ENCODE measurements around the gene PDCD4.

PDCD4 gene

DNA sequence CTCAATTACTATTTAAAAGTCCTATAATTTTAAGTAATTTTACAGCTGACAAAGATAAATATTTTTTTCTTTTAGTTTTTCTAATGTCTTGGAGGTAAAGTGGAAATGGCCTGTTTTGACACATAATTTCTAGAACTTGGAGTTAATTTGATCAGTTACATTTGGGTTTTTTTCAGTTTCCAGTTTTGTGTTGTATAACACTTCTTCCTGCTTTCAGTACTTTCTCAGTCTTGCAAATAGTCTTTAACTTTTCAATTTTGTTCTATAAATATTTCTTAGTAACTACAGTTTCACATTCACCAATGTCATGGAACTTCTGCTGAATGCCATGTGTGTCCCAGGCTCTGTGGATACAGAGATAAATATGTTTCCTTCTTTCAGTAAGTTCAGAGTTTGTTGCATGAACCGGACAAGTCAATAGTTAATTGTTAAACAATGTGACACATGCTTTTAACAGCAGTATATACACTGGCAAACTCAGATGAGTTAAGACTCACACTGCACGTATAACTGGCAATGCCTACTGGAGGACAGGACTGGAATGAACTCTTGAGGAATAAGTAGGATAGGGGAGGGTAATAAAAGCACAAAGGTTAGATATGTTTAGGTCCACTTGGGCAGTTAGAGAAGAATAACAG is 52.2 kb downstream of the PDCD4 start:
- H3K4me1 ChIP-seq (ENCODE audit: control insufficient read depth, low read length), result peaks cover 70% of the 10 kb centered on the region
- H3K9me2 ChIP-seq (replicated peaks; ENCODE audit: control insufficient read depth, low read length), result no peaks in the 10 kb centered on the region
- H3K27ac ChIP-seq (ENCODE audit: low read depth, low read length), result no peak overlapping the region
- H3K36me3 ChIP-seq (ENCODE audit: control insufficient read depth, low read length), result peaks cover 36% of the 10 kb centered on the region
- TF ChIP-seq EZH2phosphoT487 (IDR thresholded peaks at IDR 0.05; ENCODE audit: borderline replicate concordance, low read length), result no peak
- TF ChIP-seq, protein P1, sequence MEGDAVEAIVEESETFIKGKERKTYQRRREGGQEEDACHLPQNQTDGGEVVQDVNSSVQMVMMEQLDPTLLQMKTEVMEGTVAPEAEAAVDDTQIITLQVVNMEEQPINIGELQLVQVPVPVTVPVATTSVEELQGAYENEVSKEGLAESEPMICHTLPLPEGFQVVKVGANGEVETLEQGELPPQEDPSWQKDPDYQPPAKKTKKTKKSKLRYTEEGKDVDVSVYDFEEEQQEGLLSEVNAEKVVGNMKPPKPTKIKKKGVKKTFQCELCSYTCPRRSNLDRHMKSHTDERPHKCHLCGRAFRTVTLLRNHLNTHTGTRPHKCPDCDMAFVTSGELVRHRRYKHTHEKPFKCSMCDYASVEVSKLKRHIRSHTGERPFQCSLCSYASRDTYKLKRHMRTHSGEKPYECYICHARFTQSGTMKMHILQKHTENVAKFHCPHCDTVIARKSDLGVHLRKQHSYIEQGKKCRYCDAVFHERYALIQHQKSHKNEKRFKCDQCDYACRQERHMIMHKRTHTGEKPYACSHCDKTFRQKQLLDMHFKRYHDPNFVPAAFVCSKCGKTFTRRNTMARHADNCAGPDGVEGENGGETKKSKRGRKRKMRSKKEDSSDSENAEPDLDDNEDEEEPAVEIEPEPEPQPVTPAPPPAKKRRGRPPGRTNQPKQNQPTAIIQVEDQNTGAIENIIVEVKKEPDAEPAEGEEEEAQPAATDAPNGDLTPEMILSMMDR (IDR thresholded peaks at IDR 0.05; ENCODE audit: low read depth, low read length, poor library complexity, severe bottlenecking), result no peak
- H3K79me2 ChIP-seq (ENCODE audit: control insufficient read depth, low read length), result peaks cover 93% of the 10 kb centered on the region
- peaks cover 8% of the 10 kb centered on the region for H3F3A ChIP-seq (ENCODE audit: control insufficient read depth, insufficient read depth)
- no peaks in the 10 kb centered on the region for H3K27me3 ChIP-seq (ENCODE audit: control insufficient read depth, low read length)
- no peaks in the 10 kb centered on the region for H3K9me3 ChIP-seq (ENCODE audit: control insufficient read depth, insufficient read depth, low read length)
- peak overlapping the region; percentile 41 for H3K4me2 ChIP-seq (ENCODE audit: low read length)
- peaks cover 41% of the 10 kb centered on the region for H4K20me1 ChIP-seq (ENCODE audit: control insufficient read depth, insufficient read depth, low read depth, low read length)
- H3K4me3 ChIP-seq (ENCODE audit: low read length), result peak overlapping the region; percentile 19; the same call in 1 of the 2 replicates

DNA sequence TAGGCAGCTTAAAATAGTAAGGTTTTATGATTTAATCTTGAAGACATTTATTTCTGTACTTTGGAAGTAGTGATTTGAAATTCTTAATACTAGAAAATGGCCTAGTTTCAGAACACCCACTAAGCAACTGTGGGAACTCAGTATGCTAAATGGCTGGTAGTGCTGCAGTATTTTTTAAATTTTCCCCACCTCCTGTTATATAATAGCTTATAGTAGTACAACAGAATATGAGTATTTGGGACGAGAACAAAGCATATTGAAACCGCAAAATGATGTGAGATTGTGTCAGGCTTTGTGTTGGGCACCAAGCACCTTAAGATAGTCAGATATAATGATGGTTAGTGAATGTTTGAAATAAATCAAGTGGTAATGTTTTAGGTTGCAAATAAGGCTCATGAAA is 55.7 kb downstream of the PDCD4 start:
- H3K36me3 ChIP-seq (ENCODE audit: control insufficient read depth, low read length), result peaks cover 22% of the 10 kb centered on the region
- peaks cover 76% of the 10 kb centered on the region for H3K4me1 ChIP-seq (ENCODE audit: control insufficient read depth, low read length)
- no peaks in the 10 kb centered on the region for H3K9me2 ChIP-seq (replicated peaks; ENCODE audit: control insufficient read depth, low read length)
- H3K27me3 ChIP-seq (ENCODE audit: control insufficient read depth, low read length), result no peaks in the 10 kb centered on the region
- peaks cover 100% of the 10 kb centered on the region for H3K79me2 ChIP-seq (ENCODE audit: control insufficient read depth, low read length)
- peaks cover 40% of the 10 kb centered on the region for H4K20me1 ChIP-seq (ENCODE audit: control insufficient read depth, insufficient read depth, low read depth, low read length)
- TF ChIP-seq EZH2phosphoT487 (IDR thresholded peaks at IDR 0.05; ENCODE audit: borderline replicate concordance, low read length), result no peak
- TF ChIP-seq, protein P1 (IDR thresholded peaks at IDR 0.05; ENCODE audit: low read depth, low read length, poor library complexity, severe bottlenecking), result no peak
- no peak overlapping the region for H3K4me3 ChIP-seq (ENCODE audit: low read length)
- no peak overlapping the region for H3K27ac ChIP-seq (ENCODE audit: low read depth, low read length)
- H3K4me2 ChIP-seq (ENCODE audit: low read length), result no peak overlapping the region
- no peaks in the 10 kb centered on the region for H3F3A ChIP-seq (ENCODE audit: control insufficient read depth, insufficient read depth)
- no peaks in the 10 kb centered on the region for H3K9me3 ChIP-seq (ENCODE audit: control insufficient read depth, insufficient read depth, low read length)

DNA sequence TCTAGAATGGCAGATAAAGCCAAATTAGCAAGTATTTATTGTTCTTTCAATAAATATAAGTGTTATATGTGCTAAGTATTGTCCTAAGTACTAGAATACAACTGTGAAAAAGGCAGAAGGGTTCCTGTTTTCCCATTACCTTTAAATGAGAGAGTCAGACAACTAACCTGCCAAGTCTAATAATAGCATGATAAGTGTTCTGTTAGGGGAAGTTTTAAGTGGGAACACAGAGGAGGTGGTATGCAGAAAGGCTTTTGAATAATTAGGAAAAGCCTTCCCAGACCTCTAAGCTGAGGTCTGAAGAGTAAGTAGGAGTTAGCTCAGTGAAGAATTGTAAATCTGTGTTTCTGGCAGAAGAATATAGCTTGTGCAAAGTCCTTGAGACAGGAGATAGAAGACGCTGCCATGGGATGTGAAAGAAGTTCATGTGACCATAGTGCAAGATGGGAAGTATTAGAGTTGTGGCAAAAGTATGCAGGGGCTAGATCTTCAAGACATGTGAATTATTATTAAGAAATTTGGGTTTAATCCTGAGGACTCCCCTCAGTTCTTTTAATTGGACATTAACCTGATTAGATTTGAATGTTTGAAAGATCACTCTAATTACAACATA is 60.1 kb downstream of the PDCD4 start:
- no peak overlapping the region for H3K27ac ChIP-seq (ENCODE audit: low read depth, low read length)
- H3K79me2 ChIP-seq (ENCODE audit: control insufficient read depth, low read length), result peaks cover 100% of the 10 kb centered on the region

More for the DNA sequence above, 60.1 kb downstream of the PDCD4 start:
- Histone ChIP-seq H3K4me2 (ENCODE audit: low read length) (no peak overlapping the region), H3K4me1 (ENCODE audit: control insufficient read depth, low read length) (peaks cover 35% of the 10 kb centered on the region), H3K9me3 (ENCODE audit: control insufficient read depth, insufficient read depth, low read length) (no peaks in the 10 kb centered on the region), H3F3A (ENCODE audit: control insufficient read depth, insufficient read depth) (no peaks in the 10 kb centered on the region), H3K9me2 (replicated peaks; ENCODE audit: control insufficient read depth, low read length) (no peaks in the 10 kb centered on the region), H3K36me3 (ENCODE audit: control insufficient read depth, low read length) (peaks cover 28% of the 10 kb centered on the region), H4K20me1 (ENCODE audit: control insufficient read depth, insufficient read depth, low read depth, low read length) (peaks cover 18% of the 10 kb centered on the region), H3K27me3 (ENCODE audit: control insufficient read depth, low read length) (no peaks in the 10 kb centered on the region), H3K4me3 (ENCODE audit: low read length) (no peak overlapping the region)
- no peak for TF ChIP-seq EZH2phosphoT487 (IDR thresholded peaks at IDR 0.05; ENCODE audit: borderline replicate concordance, low read length)
- TF ChIP-seq, protein P1 (IDR thresholded peaks at IDR 0.05; ENCODE audit: low read depth, low read length, poor library complexity, severe bottlenecking), result no peak

All from DOHH2 (cell line).